ENCODE results near the gene EFCAB5. TPM values are rescaled to one million over a fixed set of nuclear protein-coding genes. Genes with fewer than 3 reads are reported as not detected.
"Not testable (repeated sequence)": the region's sequence is repeated elsewhere in the genome, so short reads cannot be mapped to it uniquely, and the experiment has no call there.

The EFCAB5 gene
- total and polyA plus RNA-seq, 2 of the 8 experiments (the other 6 are each of a cell fraction or from before 2014, with no cell fraction given), result 0.05 to 0.34 TPM

- H4K8ac ChIP-seq (ENCODE audit: extremely low read depth, insufficient read depth, low read length); H2BK15ac ChIP-seq (ENCODE audit: low read length); H3K9me3 ChIP-seq (ENCODE audit: insufficient read depth in 2 of 2, low read depth in 1 of 2, low read length in 1 of 2); POLR2A ChIA-PET (ENCODE audit: partially characterized antibody); H3K23me2 ChIP-seq (ENCODE audit: low read depth, low read length); H3K23ac ChIP-seq (ENCODE audit: insufficient read length); H3K4me3 ChIP-seq (ENCODE audit: extremely low read depth in 1 of 4, insufficient read depth in 2 of 4, low read depth in 3 of 4, low read length in 4 of 4); H3K27ac ChIP-seq (ENCODE audit: low read depth, low read length); H3K18ac ChIP-seq (ENCODE audit: extremely low read depth, low read length); H3K27me3 ChIP-seq (replicated peaks in 1 of 4; ENCODE audit: control insufficient read depth in 3 of 4, extremely low read depth in 1 of 4, insufficient read depth in 3 of 4, low read length in 3 of 4); H3K4ac ChIP-seq (replicated peaks; ENCODE audit: insufficient read length, low read depth, low read length); H4K91ac ChIP-seq (replicated peaks; ENCODE audit: insufficient read length, low read length); H3K9ac ChIP-seq (replicated peaks in 1 of 4; ENCODE audit: extremely low read depth in 1 of 4, low read depth in 3 of 4, low read length in 3 of 4); H3K79me1 ChIP-seq (ENCODE audit: low read depth, low read length); H2BK20ac ChIP-seq (ENCODE audit: low read length); H3K14ac ChIP-seq (ENCODE audit: insufficient read length); H3K4me1 ChIP-seq (replicated peaks in 1 of 4; ENCODE audit: control insufficient read depth in 3 of 4, insufficient read depth in 4 of 4, low read length in 3 of 4); H2BK120ac ChIP-seq (replicated peaks; ENCODE audit: low read depth, low read length); H4K5ac ChIP-seq (ENCODE audit: insufficient read length, low read depth, low read length); H3K56ac ChIP-seq (replicated peaks; ENCODE audit: insufficient read length, low read depth, low read length); H3K79me2 ChIP-seq (ENCODE audit: control insufficient read depth in 1 of 2, insufficient read depth in 2 of 2, low read length in 2 of 2); DNase-seq (ENCODE audit: low read depth in 1 of 2, low spot score in 2 of 2); H2AK5ac ChIP-seq (ENCODE audit: low read depth, low read length); FAIRE-seq; H2BK12ac ChIP-seq (ENCODE audit: low read depth, low read length); H4K20me1 ChIP-seq (replicated peaks in 1 of 2; ENCODE audit: control insufficient read depth in 1 of 2, insufficient read depth in 2 of 2, low read length in 2 of 2); H3K36me3 ChIP-seq (ENCODE audit: control insufficient read depth in 2 of 4, insufficient read depth in 4 of 4, low read length in 3 of 4); H3K4me2 ChIP-seq (ENCODE audit: insufficient read depth in 1 of 2, low read depth in 2 of 2, low read length in 2 of 2): not testable (repeated sequence)
- 78% methylated on average over 5 of the region's 5 CpGs; no CpG with 5 or more reads in 1 of the 2 experiments for WGBS, 2 experiments (ENCODE audit: extremely low coverage in 1 of 2, insufficient coverage in 1 of 2, insufficient read length in 1 of 2, insufficient replicate concordance in 2 of 2, low coverage in 1 of 2, low lambda C conversion rate in 2 of 2, missing lambda C conversion rate in 1 of 2)
- peak overlapping the region; percentile 60; the same call in 1 of the 2 replicates for H2AFZ ChIP-seq (ENCODE audit: low read length)
- peak overlapping the region; percentile 71; the same call in 1 of the 2 replicates for H2BK5ac ChIP-seq (ENCODE audit: low read depth, low read length)
- peak; percentile 57 for TF ChIP-seq SRF (IDR thresholded peaks at IDR 0.05; ENCODE audit: low read depth, low read length)
- CTCF ChIA-PET (ENCODE audit: partially characterized antibody), result interaction anchor here (1.0 kb wide), 1 partner anchor 52 kb away, joined by 4 read pairs; no protein-coding TSS in a partner anchor
These were observed 99.5 kb downstream of the EFCAB5 start for GRCh38 chr17:30040719-30041518.
